ENCODE results near the gene CXorf65. TPM values are rescaled to one million over a fixed set of nuclear protein-coding genes. Genes with fewer than 3 reads are reported as not detected.

Gene CXorf65
- not detected in 2 replicates for total RNA-seq

DNA sequence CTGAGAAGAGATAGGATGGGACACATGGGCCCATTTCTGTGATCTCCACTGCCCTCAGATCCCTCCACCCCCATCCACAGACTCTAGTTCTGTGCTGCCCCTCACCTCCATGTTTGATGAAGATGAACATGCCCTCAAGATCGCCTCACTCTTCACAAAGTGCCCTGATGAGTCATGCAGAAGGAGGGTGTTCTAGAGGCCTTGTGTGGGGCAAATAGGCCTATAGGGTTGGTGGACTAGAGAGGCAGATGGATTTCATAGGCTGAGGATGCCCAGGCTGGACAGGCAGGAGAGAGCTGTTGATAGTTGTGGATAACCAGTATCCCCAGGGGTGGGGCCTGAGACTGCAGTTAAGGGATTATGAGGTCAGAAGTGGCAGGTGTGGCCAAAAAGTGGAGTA lies at the start of gene CXorf65:
Gene CXorf65 (minus strand): TSS at position 314 of the 400 bp plus-strand sequence. CDS start 184 bp downstream, at position 130.

DNA sequence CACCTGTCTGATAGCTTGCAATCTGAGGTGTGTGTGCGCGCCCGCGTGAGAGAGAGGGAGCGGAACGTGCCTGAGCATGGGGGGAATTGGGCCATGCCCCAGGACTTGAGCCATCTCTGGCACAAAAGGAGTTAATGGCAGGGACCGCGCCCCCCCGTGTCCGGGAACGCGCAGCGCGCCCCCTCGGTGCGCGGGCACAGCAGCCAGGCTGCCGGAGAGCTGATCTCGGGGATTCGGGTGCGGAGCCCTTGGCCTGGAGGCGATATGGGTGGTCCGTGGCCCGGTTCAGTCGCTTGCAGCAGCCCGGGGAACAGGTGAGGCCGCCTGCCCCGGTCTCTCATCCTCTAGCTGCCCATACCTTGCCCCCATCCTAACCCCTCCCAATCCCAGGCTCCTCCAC lies 38.1 kb upstream of the CXorf65 start, which contains the start of gene NLGN3:
Gene NLGN3 (plus strand): TSS at position 191 of the 400 bp plus-strand sequence. CDS start 2,909 bp downstream, outside the sequence.

DNA sequence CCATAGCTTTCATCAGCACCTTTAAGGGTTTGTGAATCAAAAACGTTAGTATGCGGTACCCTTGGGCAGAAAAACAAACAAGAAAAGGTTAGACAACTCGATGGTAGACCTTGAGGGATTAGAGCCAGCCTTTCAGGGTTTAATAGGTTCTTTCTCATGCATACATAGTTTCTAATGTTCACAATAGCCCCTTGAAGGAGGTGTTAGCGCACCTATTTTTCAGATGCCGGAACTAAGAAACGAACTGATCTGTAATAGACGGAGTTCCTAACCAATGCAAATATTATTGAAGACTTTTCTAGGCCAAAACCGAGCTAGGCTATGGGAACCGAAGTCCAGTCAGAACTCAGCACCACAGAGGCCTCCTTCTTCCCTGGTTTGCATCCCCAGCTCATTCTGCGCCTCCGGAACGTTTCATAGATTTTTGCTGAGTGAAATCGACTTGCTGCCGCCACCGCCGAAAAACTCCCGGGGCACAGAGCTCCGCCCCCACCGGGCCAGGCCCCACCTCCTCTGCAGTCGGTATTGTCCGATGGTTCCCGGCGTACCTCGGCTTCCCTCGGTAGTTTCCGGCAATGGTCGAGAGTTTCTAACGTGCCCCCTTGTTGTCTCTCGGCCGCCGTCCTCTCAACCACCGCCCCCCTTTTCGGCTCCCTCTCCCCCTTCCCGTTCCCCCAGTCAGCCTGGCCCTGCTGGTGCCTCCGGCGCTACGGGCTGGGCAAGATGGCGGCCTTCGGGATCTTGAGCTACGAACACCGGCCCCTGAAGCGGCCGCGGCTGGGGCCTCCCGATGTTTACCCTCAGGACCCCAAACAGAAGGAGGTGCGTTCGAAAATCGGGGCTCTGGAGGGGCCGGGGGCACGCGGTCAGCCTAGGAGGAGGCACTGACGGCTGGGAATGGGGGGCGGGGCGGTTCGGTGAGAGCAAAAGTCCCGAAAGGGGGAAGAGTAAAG lies 11.8 kb upstream of the CXorf65 start, which contains the start of gene MED12:
Gene MED12 (plus strand): TSS at position 565 of the 953 bp plus-strand sequence. CDS start 159 bp downstream, at position 724.

DNA sequence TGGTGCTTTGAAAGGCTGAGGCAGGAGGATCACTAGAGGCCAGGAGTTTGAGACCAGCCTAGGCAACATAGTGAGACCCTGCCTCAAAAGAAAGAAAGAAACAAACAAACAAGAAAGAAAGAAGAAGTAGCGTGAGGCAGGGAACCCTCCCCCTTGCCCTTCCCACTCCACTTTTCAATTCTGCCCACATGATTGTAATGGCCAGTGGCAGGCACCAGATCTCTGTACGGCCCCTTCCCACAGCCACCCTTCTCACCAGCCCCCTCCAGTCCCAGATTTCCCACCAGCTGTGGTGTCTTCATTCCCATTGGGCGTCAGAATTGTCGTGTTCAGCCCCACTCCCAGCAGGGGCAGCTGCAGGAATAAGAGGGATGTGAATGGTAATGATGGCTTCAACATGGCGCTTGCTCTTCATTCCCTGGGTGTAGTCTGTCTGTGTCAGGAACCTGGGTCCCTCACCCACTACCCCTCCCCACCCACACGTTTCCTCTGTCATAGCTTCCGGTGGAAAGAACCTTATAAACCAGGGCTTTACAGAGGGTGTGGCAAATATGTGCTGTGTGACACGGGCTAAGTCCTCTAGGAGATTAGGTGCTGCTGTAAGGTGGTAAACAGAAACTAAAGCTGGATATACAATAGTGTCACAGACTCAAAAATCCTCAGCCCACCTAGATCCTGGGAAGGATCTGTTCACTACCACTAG lies 4.8 kb upstream of the CXorf65 start, which contains the start of gene IL2RG:
Gene IL2RG (minus strand): TSS at position 437 of the 703 bp plus-strand sequence. CDS start 38 bp downstream, at position 399.

GRCh38 chrX:71095555-71095980 lies 11.0 kb downstream of the CXorf65 start, which contains the start of gene FOXO4:
Gene FOXO4, plus strand, starts transcription at chrX:71095851. Its CDS starts 678 bp downstream, at chrX:71096529.

DNA sequence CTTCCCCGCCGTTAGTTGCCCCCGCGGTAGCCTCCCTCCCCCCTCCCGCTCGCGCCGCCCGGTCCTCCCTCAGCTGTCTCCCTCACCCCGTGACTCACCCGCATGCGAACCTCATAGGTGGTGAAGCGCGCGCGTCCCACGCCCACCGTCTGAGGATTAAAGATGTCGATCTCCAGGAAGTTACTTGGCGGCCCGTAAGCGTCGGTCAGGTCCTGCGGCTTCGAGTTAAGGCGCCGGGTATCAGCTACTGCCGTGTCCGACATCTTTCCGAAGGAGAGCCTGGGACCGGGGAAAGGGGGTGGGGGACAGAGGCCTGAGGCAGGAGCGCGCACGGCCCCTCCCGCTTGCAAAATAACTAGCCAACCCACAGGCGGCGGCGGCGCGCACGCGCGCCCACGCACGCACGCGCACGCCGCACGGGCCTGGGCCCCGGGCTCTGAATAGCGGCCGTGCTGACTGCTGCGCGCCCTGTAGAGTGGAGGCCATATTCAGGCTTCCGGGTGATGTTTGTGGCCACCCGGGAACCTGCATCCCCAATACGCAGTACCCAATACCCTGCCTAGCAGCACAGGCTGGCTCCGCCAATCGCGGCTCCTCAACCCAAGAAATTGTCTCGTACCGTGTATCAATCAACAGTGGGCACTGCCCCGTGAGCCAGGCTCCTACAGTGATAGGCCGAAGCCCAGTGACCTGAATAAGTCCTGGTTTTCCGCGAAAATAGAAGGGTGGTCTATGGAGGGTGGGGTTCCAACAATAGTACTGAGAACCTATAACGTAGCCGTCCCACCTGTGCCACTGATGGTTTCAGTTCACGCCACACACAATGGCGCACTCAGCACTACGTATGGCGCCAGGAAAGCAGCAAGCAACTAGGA lies 38.3 kb downstream of the CXorf65 start, which contains the start of gene SNX12:
Gene SNX12 (minus strand): TSS at position 291 of the 875 bp plus-strand sequence. CDS start 28 bp downstream, at position 263.

Other genes with a start within 250 kb of the CXorf65 start
- not detected in 2 replicates for gene TEX11, start 198.0 kb downstream of the CXorf65 start, total RNA-seq
- gene SLC7A3, start 175.6 kb downstream of the CXorf65 start, total RNA-seq = 0.39 TPM in 1 of 2 replicates, not detected in the other
- gene SNX12, start 38.4 kb downstream of the CXorf65 start, total RNA-seq = 42.6 and 68.8 TPM in 2 replicates
- 3.6 and 6.8 TPM in 2 replicates for gene FOXO4, start 10.9 kb downstream of the CXorf65 start, total RNA-seq
- not detected in 2 replicates for gene IL2RG, start 4.8 kb upstream of the CXorf65 start, total RNA-seq
- gene MED12, start 11.9 kb upstream of the CXorf65 start, total RNA-seq = 19.0 and 25.6 TPM in 2 replicates
- gene NLGN3, start 38.1 kb upstream of the CXorf65 start, total RNA-seq = 0.39 and 3.1 TPM in 2 replicates
- gene GJB1, start 116.5 kb upstream of the CXorf65 start, total RNA-seq = not detected in 2 replicates
- 18.9 and 29.6 TPM in 2 replicates for gene ZMYM3, start 147.4 kb upstream of the CXorf65 start, total RNA-seq
- gene NONO, start 176.9 kb upstream of the CXorf65 start, total RNA-seq = 316 and 409 TPM in 2 replicates
- gene ITGB1BP2, start 195.0 kb upstream of the CXorf65 start, total RNA-seq = 0.13 and 0.80 TPM in 2 replicates